ENCODE results near the gene MAD1L1. TPM values are rescaled to one million over a fixed set of nuclear protein-coding genes. Genes with fewer than 3 reads are reported as not detected.

The MAD1L1 gene
- total and polyA plus RNA-seq, 2 of the 8 experiments (the other 6 are each of a cell fraction or from before 2014, with no cell fraction given) = 40.4 to 44.6 TPM

DNA sequence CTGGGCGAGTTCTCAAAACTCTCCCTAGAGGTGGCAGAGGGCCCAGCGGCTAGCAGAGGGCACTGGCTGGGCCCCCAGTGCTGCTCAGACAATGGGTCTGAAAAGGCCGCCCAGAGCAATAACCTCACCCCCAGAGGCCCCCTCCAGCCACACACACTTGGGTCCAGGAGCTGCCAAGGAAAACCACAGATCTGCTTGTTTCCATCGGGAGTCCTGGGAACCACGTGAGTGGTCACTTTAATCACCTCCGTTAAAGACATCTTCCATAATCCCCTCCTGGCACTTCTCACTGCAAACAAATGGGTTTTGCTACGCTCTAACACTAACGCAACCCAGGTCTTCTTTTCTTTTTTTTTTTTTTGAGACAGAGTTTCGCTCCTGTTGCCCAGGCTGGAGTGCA is 39.3 kb upstream of the MAD1L1 start:
- H3K4ac ChIP-seq (replicated peaks; ENCODE audit: insufficient read length, low read depth, low read length) = no peak overlapping the region
- H3K27me3 ChIP-seq (replicated peaks in 1 of 4; ENCODE audit: control insufficient read depth in 3 of 4, extremely low read depth in 1 of 4, insufficient read depth in 3 of 4, low read length in 3 of 4) = no peaks in the 10 kb centered on the region
- H2AK5ac ChIP-seq (ENCODE audit: low read depth, low read length) = no peak overlapping the region
- ChIA-PET CTCF (ENCODE audit: partially characterized antibody) (no interaction called here), POLR2A (ENCODE audit: partially characterized antibody) (interaction anchor here (0.6 to 1.6 kb wide), 2 partner anchors 14 to 38 kb away, joined by 3 read pairs; no protein-coding TSS in a partner anchor)
- no peak overlapping the region for H3K23ac ChIP-seq (ENCODE audit: insufficient read length)
- no peak overlapping the region for H3K4me3 ChIP-seq (ENCODE audit: extremely low read depth in 1 of 4, insufficient read depth in 2 of 4, low read depth in 3 of 4, low read length in 4 of 4)
- no peak for TF ChIP-seq TAF7 (optimal IDR thresholded peaks at IDR 0.05; ENCODE audit: borderline replicate concordance, low read depth, low read length)
- no peak for TF ChIP-seq SP1 (IDR thresholded peaks at IDR 0.05; ENCODE audit: low read depth, low read length)
- no peak for TF ChIP-seq KDM4A (IDR thresholded peaks at IDR 0.05; ENCODE audit: low read depth, low read length, severe bottlenecking)
- no peak for TF ChIP-seq KDM1A (IDR thresholded peaks at IDR 0.05; ENCODE audit: borderline replicate concordance, low read length)
- no peak overlapping the region for H3K27ac ChIP-seq (ENCODE audit: low read depth, low read length)
- DNase-seq (ENCODE audit: low read depth in 1 of 2, low spot score in 2 of 2) (no peak), FAIRE-seq (no peak)
- no peaks in the 10 kb centered on the region for H3K79me1 ChIP-seq (ENCODE audit: low read depth, low read length)
- H3K23me2 ChIP-seq (ENCODE audit: low read depth, low read length) = no peaks in the 10 kb centered on the region
- H2BK5ac ChIP-seq (ENCODE audit: low read depth, low read length) = no peak overlapping the region
- H3K9me3 ChIP-seq (ENCODE audit: insufficient read depth in 2 of 2, low read depth in 1 of 2, low read length in 1 of 2) = no peaks in the 10 kb centered on the region; a peak in 1 of 4 replicates
- no peaks in the 10 kb centered on the region for H3K79me2 ChIP-seq (ENCODE audit: control insufficient read depth in 1 of 2, insufficient read depth in 2 of 2, low read length in 2 of 2)
- H4K5ac ChIP-seq (ENCODE audit: insufficient read length, low read depth, low read length) = no peak overlapping the region
- no peak overlapping the region for H3K18ac ChIP-seq (ENCODE audit: extremely low read depth, low read length)
- H2BK12ac ChIP-seq (ENCODE audit: low read depth, low read length) = no peak overlapping the region
- peaks cover 0 to 9% (median 3%) of the 10 kb centered on the region in 4 experiments; a peak in 1 of 8 replicates for H3K36me3 ChIP-seq (ENCODE audit: control insufficient read depth in 2 of 4, insufficient read depth in 4 of 4, low read length in 3 of 4)
- H2BK120ac ChIP-seq (replicated peaks; ENCODE audit: low read depth, low read length) = no peak overlapping the region
- no peak overlapping the region; the same call in 1 of the 2 replicates for H4K8ac ChIP-seq (ENCODE audit: extremely low read depth, insufficient read depth, low read length)
- no peak overlapping the region for H2AFZ ChIP-seq (ENCODE audit: low read length)
- no peak overlapping the region for H3K4me2 ChIP-seq (ENCODE audit: insufficient read depth in 1 of 2, low read depth in 2 of 2, low read length in 2 of 2)
- 88% methylated on average over 6 of the region's 9 CpGs; no CpG with 5 or more reads in 1 of the 2 experiments for WGBS, 2 experiments (ENCODE audit: extremely low coverage in 1 of 2, insufficient coverage in 1 of 2, insufficient read length in 1 of 2, insufficient replicate concordance in 2 of 2, low coverage in 1 of 2, low lambda C conversion rate in 2 of 2, missing lambda C conversion rate in 1 of 2)
- no peak overlapping the region for H3K9ac ChIP-seq (replicated peaks in 1 of 4; ENCODE audit: extremely low read depth in 1 of 4, low read depth in 3 of 4, low read length in 3 of 4)
- no peak overlapping the region for H4K91ac ChIP-seq (replicated peaks; ENCODE audit: insufficient read length, low read length)
- peaks cover 0 to 12% (median 6%) of the 10 kb centered on the region in 4 experiments; a peak in 6 of 7 replicates for H3K4me1 ChIP-seq (replicated peaks in 1 of 4; ENCODE audit: control insufficient read depth in 3 of 4, insufficient read depth in 4 of 4, low read length in 3 of 4)
- no peak overlapping the region for H2BK20ac ChIP-seq (ENCODE audit: low read length)
- H3K56ac ChIP-seq (replicated peaks; ENCODE audit: insufficient read length, low read depth, low read length) = no peak overlapping the region
- no peak overlapping the region for H2BK15ac ChIP-seq (ENCODE audit: low read length)
- no peak overlapping the region for H3K14ac ChIP-seq (ENCODE audit: insufficient read length)
- peaks cover 0 to 2% of the 10 kb centered on the region in 2 experiments for H4K20me1 ChIP-seq (replicated peaks in 1 of 2; ENCODE audit: control insufficient read depth in 1 of 2, insufficient read depth in 2 of 2, low read length in 2 of 2)
